ENCODE results near the gene PM20D1. TPM values are rescaled to one million over a fixed set of nuclear protein-coding genes. Genes with fewer than 3 reads are reported as not detected.
A peak's percentile ranks its signal among the peaks of the same experiment; 100 is the strongest.

PM20D1 gene
- total RNA-seq, 4 donors from 2014 or later, result 0.13 TPM; not detected in 3

DNA sequence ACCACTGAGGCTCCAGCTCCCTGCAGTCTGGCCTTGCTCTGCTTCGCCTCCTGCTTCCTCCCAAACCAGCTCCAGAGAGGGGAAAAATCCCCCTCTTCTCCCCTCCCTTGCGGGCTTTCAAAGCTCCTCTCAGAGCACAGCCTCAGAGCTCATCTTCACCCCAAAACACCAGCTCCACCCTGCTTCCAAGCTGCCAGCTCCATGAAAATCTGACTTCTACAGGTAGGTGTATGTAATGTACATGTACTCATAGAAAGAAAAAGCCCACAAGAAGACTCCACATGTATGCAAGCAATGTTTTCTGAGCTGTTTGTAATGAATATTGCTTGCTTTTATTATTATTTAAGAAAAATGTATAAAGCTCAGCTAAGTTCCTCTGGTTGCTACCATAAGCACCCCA lies 45.3 kb downstream of the PM20D1 start:
- no peak overlapping the region for H3K27ac ChIP-seq
- 100% methylated on average over 1 of the region's 2 CpGs for WGBS, 2 donors (ENCODE audit: low coverage in 1 of 2)
- H3K9me3 ChIP-seq, result no peaks in the 10 kb centered on the region
- H3K36me3 ChIP-seq, result peaks cover 0 to 21% of the 10 kb centered on the region in 2 donors
- no peak for ATAC-seq
- H3K27me3 ChIP-seq, result no peaks in the 10 kb centered on the region
- H3K4me3 ChIP-seq, result no peak overlapping the region
- no peak for TF ChIP-seq POLR2A (IDR thresholded peaks at IDR 0.05)
- no peak for TF ChIP-seq EP300 (IDR thresholded peaks at IDR 0.05)
- no peak for TF ChIP-seq POLR2AphosphoS5 (IDR thresholded peaks at IDR 0.05)
- TF ChIP-seq, protein P1, sequence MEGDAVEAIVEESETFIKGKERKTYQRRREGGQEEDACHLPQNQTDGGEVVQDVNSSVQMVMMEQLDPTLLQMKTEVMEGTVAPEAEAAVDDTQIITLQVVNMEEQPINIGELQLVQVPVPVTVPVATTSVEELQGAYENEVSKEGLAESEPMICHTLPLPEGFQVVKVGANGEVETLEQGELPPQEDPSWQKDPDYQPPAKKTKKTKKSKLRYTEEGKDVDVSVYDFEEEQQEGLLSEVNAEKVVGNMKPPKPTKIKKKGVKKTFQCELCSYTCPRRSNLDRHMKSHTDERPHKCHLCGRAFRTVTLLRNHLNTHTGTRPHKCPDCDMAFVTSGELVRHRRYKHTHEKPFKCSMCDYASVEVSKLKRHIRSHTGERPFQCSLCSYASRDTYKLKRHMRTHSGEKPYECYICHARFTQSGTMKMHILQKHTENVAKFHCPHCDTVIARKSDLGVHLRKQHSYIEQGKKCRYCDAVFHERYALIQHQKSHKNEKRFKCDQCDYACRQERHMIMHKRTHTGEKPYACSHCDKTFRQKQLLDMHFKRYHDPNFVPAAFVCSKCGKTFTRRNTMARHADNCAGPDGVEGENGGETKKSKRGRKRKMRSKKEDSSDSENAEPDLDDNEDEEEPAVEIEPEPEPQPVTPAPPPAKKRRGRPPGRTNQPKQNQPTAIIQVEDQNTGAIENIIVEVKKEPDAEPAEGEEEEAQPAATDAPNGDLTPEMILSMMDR (IDR thresholded peaks at IDR 0.05), result no peak
- H3K4me1 ChIP-seq, result peaks cover 0 to 76% (median 18%) of the 10 kb centered on the region in 3 donors

DNA sequence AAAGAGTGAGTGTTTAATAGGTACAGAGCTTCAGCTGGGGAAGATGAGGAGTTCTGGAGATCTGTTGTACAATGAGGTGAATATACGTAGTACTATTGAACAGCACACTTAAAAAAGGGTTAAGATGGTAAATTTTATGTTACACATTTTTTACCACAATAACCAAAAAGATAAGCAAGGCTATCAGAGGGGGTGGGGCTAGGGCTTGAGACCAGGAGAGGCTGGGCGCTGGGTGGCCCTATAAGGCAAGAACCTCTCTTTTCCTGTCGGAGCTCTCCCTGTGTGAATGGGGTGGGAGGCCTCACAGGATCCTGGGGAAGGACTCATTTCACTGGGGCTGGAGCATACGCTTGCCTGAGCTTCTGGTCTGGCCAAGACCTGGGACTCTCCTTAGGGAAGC lies 45.9 kb downstream of the PM20D1 start:
- H3K27me3 ChIP-seq, result no peaks in the 10 kb centered on the region
- no peak overlapping the region for H3K4me3 ChIP-seq
- peaks cover 0 to 21% of the 10 kb centered on the region in 2 donors for H3K36me3 ChIP-seq
- H3K4me1 ChIP-seq, result peaks cover 0 to 70% (median 12%) of the 10 kb centered on the region in 3 donors
- ATAC-seq, result no peak
- WGBS, 2 donors (ENCODE audit: low coverage in 1 of 2), result 72 to 81% methylated on average over 3 to 4 of the region's 4 CpGs
- TF ChIP-seq POLR2AphosphoS5 (IDR thresholded peaks at IDR 0.05), result no peak
- TF ChIP-seq, protein P1 (IDR thresholded peaks at IDR 0.05), result no peak
- no peak for TF ChIP-seq POLR2A (IDR thresholded peaks at IDR 0.05)
- TF ChIP-seq EP300 (IDR thresholded peaks at IDR 0.05), result no peak
- H3K9me3 ChIP-seq, result no peaks in the 10 kb centered on the region
- no peak overlapping the region for H3K27ac ChIP-seq

GRCh38 chr1:205802060-205802459 lies 47.9 kb downstream of the PM20D1 start:
- ATAC-seq, result no peak
- no peak overlapping the region for H3K27ac ChIP-seq
- peaks cover 0 to 39% of the 10 kb centered on the region in 2 donors for H3K36me3 ChIP-seq
- WGBS, 2 donors (ENCODE audit: low coverage in 1 of 2), result 54 to 100% methylated on average over 1 to 2 of the region's 8 CpGs
- peaks cover 0 to 50% (median 6%) of the 10 kb centered on the region in 3 donors for H3K4me1 ChIP-seq
- no peak overlapping the region for H3K4me3 ChIP-seq
- no peaks in the 10 kb centered on the region for H3K27me3 ChIP-seq
- TF ChIP-seq EP300 (IDR thresholded peaks at IDR 0.05) (no peak), POLR2AphosphoS5 (IDR thresholded peaks at IDR 0.05) (no peak), POLR2A (IDR thresholded peaks at IDR 0.05) (no peak)
- TF ChIP-seq, protein P1 (IDR thresholded peaks at IDR 0.05), result no peak
- H3K9me3 ChIP-seq, result no peaks in the 10 kb centered on the region

- Histone ChIP-seq H3K9me3 (no peaks in the 10 kb centered on the region), H3K4me3 (no peak overlapping the region), H3K4me1 (peaks cover 0 to 42% (median 6%) of the 10 kb centered on the region in 3 donors), H3K36me3 (peaks cover 0 to 49% of the 10 kb centered on the region in 2 donors), H3K27ac (peak overlapping the region in 1 of 4 donors; percentile 24), H3K27me3 (no peaks in the 10 kb centered on the region)
- WGBS, 2 donors (ENCODE audit: low coverage in 1 of 2), result 63% methylated on average over 5 of the region's 7 CpGs; no CpG with 5 or more reads in 1 of the 2 donors
- TF ChIP-seq, protein P1 (IDR thresholded peaks at IDR 0.05), result no peak
- TF ChIP-seq POLR2A (IDR thresholded peaks at IDR 0.05) (no peak), POLR2AphosphoS5 (IDR thresholded peaks at IDR 0.05) (no peak), EP300 (IDR thresholded peaks at IDR 0.05) (no peak)
- ATAC-seq, result no peak
Measured at GRCh38 chr1:205800981-205801703, 48.8 kb downstream of the PM20D1 start.

DNA sequence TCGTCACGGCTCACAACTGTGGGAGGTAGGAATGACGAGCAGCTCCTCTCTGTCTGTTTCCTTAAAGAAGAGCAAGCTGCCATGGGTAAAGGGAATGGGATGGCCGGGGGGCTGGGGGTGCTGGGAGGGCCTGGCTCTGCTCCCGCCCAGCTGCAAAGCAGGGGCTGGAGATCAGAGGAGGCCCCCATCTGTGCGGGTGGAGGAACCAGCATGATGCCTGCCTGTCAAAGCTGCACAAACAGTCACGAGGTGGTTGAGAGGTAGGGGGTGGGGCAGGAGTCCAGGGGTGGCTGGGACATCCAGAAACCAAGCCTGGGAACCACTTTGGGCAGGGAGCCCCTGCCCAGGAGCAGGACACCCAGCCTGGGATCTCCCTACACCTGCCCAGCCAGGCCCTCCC lies 49.5 kb downstream of the PM20D1 start:
- H3K9me3 ChIP-seq, result no peaks in the 10 kb centered on the region
- no peak for ATAC-seq
- H3K27me3 ChIP-seq, result no peaks in the 10 kb centered on the region
- H3K36me3 ChIP-seq, result peaks cover 0 to 56% of the 10 kb centered on the region in 2 donors
- H3K4me3 ChIP-seq, result no peak overlapping the region
- TF ChIP-seq POLR2A (IDR thresholded peaks at IDR 0.05), result no peak
- TF ChIP-seq EP300 (IDR thresholded peaks at IDR 0.05), result no peak
- no peak for TF ChIP-seq POLR2AphosphoS5 (IDR thresholded peaks at IDR 0.05)
- TF ChIP-seq, protein P1 (IDR thresholded peaks at IDR 0.05), result no peak
- H3K4me1 ChIP-seq, result peaks cover 0 to 35% (median 0%) of the 10 kb centered on the region in 3 donors
- WGBS, 2 donors (ENCODE audit: low coverage in 1 of 2), result 33% methylated on average over 1 of the region's 7 CpGs; no CpG with 5 or more reads in 1 of the 2 donors
- no peak overlapping the region for H3K27ac ChIP-seq

Data from gastroesophageal sphincter (tissue), 4 donors.